H1 (cell line): ENCODE data around the gene SCGB2A2. TPM values are rescaled to one million over a fixed set of nuclear protein-coding genes. Genes with fewer than 3 reads are reported as not detected.

ENCODE experiments used
- BRCA1 ChIP-seq: IDR thresholded peaks from 2 replicates; pipeline ENCODE4 v1.6.1; 2012; ENCODE audit warnings: low read depth, low read length, improper control_type of control experiment
- CTBP2 ChIP-seq: IDR thresholded peaks from 2 replicates; pipeline ENCODE4 v1.7.0; 2011; ENCODE audit warnings: borderline replicate concordance, mild to moderate bottlenecking, moderate library complexity, mixed read lengths, low read length; ENCODE audit not compliant: insufficient read depth, insufficient read length
- GTF2F1 ChIP-seq: IDR thresholded peaks from 2 replicates; pipeline ENCODE4 v1.6.1; 2012; ENCODE audit warnings: low read depth, low read length, improper control_type of control experiment, borderline replicate concordance
- HDAC2 ChIP-seq, 2 experiments: fragments of 300-600 bp in 1 of 2; sonication (generic) in 1 of 2; IDR thresholded peaks; 2 replicates each; pipeline ENCODE4 v1.6.1; 2011 to 2012; ENCODE audit warnings: low read depth in 2 of 2, low read length in 2 of 2, mild to moderate bottlenecking in 2 of 2, moderate library complexity in 2 of 2, borderline replicate concordance in 1 of 2, inconsistent platforms in 1 of 2
- PHF8 ChIP-seq: fragments of 200-600 bp; sonication (generic); conservative IDR thresholded peaks from 2 replicates; pipeline ENCODE4 v1.7.1; 2012; ENCODE audit warnings: low read depth, mild to moderate bottlenecking, inconsistent platforms, low read length, moderate library complexity
- RFX5 ChIP-seq: IDR thresholded peaks from 2 replicates; pipeline ENCODE4 v1.6.1; 2011; ENCODE audit warnings: low read depth, low read length, improper control_type of control experiment, borderline replicate concordance
- TEAD4 ChIP-seq: IDR thresholded peaks from 2 replicates; pipeline ENCODE4 v1.6.1; 2012; ENCODE audit warnings: low read depth, low read length, inconsistent platforms, mixed read lengths
- ZNF274 ChIP-seq: IDR thresholded peaks from 2 replicates; pipeline ENCODE4 v1.7.0; 2012; ENCODE audit warnings: low read length, borderline replicate concordance; ENCODE audit errors: extremely low read depth
- polyA plus RNA-seq, 7 experiments: library from polyadenylated mRNA; depleted of rRNA in 3 of 7; stranded (reverse) in 5 of 7; unstranded in 2 of 7; fragments of >200 nt in 5 of 7; fragments of 200-250 nt in 2 of 7; gene quantifications; 1 replicate in 5 of 7; 2 replicates in 1 of 7; 4 replicates in 1 of 7; pipeline versions ENCODE4 v1.2.1 to v1.2.3, GENCODE V29; 2011 to 2013; ENCODE audit warnings: missing spikeins in 2 of 7, mixed read lengths in 2 of 7
- total RNA-seq: library from RNA; stranded (reverse); fragmentation: NEBNext Ultra II Directional; extraction: Animal tissue kit (Norgen Biotek cat#: 25700); gene quantifications from 2 replicates; pipeline ENCODE4 v1.2.1, GENCODE V29; 2021
- TF ChIP-seq, protein P1 (sequence below): fragments of 300-600 bp; sonication (generic); IDR thresholded peaks from 2 replicates; pipeline ENCODE4 v1.7.1; 2012; ENCODE audit warnings: low read length, moderate library complexity, mild to moderate bottlenecking, inconsistent platforms; ENCODE audit not compliant: insufficient replicate concordance

Gene SCGB2A2
- total and polyA plus RNA-seq, 2 of the 8 experiments (the other 6 are each of a cell fraction or from before 2014, with no cell fraction given): not detected

- TF ChIP-seq, protein P1, sequence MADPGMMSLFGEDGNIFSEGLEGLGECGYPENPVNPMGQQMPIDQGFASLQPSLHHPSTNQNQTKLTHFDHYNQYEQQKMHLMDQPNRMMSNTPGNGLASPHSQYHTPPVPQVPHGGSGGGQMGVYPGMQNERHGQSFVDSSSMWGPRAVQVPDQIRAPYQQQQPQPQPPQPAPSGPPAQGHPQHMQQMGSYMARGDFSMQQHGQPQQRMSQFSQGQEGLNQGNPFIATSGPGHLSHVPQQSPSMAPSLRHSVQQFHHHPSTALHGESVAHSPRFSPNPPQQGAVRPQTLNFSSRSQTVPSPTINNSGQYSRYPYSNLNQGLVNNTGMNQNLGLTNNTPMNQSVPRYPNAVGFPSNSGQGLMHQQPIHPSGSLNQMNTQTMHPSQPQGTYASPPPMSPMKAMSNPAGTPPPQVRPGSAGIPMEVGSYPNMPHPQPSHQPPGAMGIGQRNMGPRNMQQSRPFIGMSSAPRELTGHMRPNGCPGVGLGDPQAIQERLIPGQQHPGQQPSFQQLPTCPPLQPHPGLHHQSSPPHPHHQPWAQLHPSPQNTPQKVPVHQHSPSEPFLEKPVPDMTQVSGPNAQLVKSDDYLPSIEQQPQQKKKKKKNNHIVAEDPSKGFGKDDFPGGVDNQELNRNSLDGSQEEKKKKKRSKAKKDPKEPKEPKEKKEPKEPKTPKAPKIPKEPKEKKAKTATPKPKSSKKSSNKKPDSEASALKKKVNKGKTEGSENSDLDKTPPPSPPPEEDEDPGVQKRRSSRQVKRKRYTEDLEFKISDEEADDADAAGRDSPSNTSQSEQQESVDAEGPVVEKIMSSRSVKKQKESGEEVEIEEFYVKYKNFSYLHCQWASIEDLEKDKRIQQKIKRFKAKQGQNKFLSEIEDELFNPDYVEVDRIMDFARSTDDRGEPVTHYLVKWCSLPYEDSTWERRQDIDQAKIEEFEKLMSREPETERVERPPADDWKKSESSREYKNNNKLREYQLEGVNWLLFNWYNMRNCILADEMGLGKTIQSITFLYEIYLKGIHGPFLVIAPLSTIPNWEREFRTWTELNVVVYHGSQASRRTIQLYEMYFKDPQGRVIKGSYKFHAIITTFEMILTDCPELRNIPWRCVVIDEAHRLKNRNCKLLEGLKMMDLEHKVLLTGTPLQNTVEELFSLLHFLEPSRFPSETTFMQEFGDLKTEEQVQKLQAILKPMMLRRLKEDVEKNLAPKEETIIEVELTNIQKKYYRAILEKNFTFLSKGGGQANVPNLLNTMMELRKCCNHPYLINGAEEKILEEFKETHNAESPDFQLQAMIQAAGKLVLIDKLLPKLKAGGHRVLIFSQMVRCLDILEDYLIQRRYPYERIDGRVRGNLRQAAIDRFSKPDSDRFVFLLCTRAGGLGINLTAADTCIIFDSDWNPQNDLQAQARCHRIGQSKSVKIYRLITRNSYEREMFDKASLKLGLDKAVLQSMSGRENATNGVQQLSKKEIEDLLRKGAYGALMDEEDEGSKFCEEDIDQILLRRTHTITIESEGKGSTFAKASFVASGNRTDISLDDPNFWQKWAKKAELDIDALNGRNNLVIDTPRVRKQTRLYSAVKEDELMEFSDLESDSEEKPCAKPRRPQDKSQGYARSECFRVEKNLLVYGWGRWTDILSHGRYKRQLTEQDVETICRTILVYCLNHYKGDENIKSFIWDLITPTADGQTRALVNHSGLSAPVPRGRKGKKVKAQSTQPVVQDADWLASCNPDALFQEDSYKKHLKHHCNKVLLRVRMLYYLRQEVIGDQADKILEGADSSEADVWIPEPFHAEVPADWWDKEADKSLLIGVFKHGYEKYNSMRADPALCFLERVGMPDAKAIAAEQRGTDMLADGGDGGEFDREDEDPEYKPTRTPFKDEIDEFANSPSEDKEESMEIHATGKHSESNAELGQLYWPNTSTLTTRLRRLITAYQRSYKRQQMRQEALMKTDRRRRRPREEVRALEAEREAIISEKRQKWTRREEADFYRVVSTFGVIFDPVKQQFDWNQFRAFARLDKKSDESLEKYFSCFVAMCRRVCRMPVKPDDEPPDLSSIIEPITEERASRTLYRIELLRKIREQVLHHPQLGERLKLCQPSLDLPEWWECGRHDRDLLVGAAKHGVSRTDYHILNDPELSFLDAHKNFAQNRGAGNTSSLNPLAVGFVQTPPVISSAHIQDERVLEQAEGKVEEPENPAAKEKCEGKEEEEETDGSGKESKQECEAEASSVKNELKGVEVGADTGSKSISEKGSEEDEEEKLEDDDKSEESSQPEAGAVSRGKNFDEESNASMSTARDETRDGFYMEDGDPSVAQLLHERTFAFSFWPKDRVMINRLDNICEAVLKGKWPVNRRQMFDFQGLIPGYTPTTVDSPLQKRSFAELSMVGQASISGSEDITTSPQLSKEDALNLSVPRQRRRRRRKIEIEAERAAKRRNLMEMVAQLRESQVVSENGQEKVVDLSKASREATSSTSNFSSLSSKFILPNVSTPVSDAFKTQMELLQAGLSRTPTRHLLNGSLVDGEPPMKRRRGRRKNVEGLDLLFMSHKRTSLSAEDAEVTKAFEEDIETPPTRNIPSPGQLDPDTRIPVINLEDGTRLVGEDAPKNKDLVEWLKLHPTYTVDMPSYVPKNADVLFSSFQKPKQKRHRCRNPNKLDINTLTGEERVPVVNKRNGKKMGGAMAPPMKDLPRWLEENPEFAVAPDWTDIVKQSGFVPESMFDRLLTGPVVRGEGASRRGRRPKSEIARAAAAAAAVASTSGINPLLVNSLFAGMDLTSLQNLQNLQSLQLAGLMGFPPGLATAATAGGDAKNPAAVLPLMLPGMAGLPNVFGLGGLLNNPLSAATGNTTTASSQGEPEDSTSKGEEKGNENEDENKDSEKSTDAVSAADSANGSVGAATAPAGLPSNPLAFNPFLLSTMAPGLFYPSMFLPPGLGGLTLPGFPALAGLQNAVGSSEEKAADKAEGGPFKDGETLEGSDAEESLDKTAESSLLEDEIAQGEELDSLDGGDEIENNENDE: no peak
- TF ChIP-seq RFX5: no peak
- no peak for TF ChIP-seq CTBP2
- TF ChIP-seq GTF2F1: no peak
- no peak for TF ChIP-seq TEAD4
- TF ChIP-seq ZNF274: no peak
- no peak for TF ChIP-seq HDAC2 (IDR thresholded peaks at IDR 0.05; ENCODE audit: borderline replicate concordance in 1 of 2, low read depth in 2 of 2, low read length in 2 of 2)
- no peak for TF ChIP-seq BRCA1
- TF ChIP-seq PHF8: no peak
- TF ChIP-seq, all 59 proteins: peak for 0
Measured at GRCh38 chr11:62237499-62237898, 32.5 kb upstream of the SCGB2A2 start (continued).
